ENCODE measurements around the gene IL17A.
A peak's percentile ranks its signal among the peaks of the same experiment; 100 is the strongest.

IL17A gene

DNA sequence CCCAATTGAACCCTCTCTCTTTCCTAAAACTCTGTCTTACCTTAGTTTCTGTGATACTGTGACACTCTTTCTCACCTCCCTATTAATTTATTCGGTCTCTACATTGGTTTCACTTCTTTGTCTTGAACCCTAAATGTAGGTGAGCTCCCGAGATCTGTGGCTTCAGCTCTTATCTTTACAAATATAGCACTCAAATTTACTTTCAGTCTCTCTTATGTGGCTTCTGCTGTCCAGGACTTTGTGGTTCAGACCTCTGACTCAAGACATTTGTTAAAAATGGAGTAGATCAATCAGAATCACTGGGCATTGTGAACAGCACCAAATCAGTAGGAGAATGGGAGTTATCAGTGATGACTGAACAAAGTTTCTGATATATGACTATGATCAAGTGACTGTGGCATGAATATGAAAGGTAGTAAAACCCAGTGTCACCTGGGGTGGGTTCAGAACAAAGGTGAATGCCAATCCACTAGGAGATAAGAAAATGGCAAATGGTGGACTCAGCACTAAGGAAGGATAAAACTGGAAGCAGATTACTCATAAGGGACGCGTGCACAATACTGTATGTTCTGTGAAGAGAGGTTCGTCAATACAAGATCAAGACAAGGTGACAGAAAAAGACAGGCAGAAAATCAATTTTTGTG lies 30.9 kb downstream of the IL17A start:
- DNase-seq = no peak

DNA sequence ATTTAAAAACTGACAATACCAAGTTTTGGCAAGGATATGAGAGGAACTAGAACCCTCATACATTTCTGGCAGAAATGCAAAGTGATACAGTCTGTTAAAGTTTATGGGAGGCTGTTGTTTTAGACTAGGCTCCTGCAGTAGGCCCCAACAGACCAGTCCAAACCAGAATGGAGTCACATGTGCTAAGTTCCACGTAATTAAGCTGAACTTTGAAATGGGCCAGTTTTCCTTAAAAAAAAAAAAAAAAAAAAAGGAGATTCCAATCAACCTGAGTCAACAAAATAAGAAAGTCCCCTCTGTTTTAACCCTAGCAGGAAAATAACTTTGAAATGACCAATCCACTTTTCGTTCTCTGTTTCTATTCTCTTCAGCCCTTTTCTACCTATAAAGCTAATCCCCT lies 31.6 kb downstream of the IL17A start:
- no peak for DNase-seq

DNA sequence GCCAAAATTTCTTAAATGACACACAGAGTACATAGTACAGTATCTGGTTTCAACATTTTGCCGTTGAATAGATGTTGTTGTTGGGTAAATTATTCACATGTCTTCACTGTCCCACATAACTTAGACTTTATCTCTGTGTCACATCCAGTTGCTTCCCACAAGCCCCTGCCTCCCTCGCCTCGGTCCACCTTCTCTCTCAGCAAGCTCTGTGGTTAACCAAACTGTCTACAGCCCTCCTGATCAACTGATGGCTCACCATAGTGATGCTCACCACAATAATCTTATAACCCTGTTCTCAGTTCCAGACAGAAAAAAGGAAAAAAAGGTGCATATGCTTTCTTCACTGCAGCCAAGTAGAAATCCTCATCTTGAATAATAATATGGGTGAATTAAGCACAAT lies 35.1 kb downstream of the IL17A start:
- DNase-seq = no peak

DNA sequence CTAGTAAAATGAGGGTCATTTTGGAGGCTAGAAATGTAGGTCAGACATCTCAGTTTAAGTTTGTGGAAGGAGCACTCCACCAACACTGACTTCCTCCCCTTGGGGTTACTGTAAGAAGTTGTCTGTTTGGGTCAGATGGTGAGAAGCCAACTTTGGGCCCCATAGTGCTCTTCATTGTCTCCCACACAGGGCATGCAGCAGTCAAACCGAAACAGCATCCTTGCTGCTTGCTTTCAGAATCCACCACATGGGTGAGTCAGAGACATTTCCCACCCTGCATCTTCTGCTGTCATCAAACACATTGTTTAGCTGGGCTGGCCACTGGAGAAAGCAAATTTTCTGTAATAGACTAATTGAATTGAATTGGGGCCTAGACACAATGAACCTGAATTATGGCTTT lies 41.3 kb downstream of the IL17A start:
- DNase-seq = no peak

DNA sequence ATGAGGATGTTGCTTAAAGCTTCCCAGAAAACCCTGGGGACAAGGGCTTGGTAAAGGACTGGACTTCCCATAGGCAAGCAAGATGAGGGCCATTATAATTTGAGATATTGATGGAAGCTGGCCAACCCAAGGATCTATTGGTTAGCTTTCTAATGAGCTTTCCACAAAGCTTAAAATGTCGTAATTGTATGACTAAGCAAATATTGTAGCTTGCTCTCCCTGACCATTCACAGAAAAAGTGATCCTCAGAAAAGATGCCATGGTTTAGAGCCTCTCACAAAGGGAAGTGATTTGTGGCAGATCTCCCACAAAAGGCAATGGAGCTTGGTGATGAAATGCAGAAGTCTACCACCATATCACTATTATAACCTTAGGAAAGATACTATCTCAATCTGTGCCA lies 44.5 kb downstream of the IL17A start:
- no peak for DNase-seq

DNA sequence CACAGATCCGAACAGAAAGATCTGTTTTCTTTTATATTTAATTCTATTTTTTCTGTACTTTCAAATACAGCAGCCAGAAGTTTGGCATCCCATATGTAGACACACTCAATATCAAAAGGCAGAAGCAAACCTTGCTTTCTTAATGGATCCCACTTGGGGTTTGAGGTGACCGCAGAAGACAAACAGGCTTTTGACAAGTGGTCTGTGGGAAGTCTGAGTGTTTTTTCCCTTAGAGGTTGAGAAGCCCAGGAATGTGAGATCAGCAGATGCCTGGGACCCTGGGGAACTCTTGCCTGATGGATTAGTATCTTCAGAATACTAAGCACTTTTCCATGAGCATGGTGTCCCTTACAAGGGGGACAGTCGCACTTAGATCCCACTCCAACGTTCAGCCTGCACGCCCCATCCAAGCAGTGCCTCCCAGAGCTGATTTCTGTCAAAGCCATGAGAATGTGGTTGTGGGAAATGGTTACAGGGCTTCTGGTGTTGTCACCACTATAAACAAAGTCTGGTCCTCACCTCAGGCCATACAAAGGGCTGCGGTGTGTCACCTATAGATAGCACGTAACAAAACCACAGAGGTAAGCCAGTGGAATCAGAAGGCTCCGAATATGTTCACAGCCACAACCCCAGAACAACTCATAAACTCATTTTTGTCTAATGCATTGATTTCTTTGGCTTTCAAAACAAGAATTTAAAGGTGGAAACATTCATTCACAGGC lies 45.4 kb downstream of the IL17A start:
- no peak for DNase-seq

DNA sequence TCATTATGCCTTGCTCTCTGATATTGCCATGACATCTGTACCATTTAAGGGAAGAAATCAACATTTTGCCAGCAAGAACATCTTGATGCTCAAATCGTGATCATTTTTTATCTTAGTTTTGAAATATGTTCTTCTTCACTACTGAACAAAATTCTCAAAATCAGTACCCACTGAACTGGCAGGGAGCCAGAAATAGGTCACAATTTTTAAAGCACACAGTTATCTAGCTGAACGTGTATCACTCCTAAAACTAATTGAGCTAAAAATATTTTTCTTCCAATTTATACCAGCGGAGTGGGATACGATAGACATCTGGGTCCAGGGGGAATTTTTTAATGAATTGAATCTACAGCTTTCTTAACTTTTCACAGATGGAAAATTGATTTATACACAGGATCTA lies 46.8 kb downstream of the IL17A start:
- no peak for DNase-seq

DNA sequence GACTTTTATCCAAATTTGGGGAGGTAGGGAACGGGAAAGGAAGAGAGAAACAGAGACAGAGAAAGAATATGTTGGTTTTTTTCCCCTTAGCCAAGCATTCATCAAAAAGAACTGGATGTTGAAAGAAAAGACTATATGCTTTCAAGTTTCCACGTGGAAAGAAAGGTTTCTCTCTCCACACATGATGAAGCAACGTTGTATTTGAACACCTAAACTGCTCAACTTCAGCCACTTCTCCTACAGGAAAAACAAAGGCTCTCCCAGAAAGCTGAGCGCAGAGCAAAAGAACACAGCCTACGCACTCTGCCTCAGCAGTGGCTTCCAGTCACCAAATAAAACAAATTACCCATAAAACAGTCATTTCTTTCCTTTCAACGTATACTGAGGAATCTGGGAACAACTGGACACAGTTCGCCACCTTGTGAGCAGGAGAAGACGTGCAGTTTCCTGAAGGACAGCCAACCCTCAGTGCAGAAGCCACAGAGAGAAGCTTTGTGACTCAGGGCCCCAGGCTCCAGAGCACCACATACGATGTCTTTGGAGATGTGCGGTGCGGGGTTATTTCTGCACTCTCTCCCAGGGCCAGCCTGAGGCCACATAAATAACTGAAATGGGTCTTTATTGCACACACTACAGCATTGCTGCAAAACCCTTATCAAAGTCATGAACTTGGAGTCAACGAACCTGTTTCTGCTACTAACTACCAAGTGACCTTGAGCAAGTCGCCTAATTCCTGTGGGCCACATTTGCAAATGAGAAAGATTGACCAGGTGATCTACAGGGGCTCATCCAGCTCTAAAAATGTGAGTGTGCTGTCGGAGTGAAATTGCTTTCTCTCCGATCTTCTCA lies 48.0 kb downstream of the IL17A start:
- DNase-seq = peak; percentile 8 to 13
